Loucy (cell line): Measurements from ENCODE around the gene ESRRA.
A peak's percentile ranks its signal among the peaks of the same experiment; 100 is the strongest.

Experiments
- H2AFZ ChIP-seq: fragments of 200-600 bp; sonication (generic); 2 replicates; pipeline ENCODE4 v1.6.0; 2016; ENCODE audit warnings: antibody characterized with exemption, mild to moderate bottlenecking, low read length, moderate library complexity
- H3F3A ChIP-seq: fragments of 200-600 bp; 2 replicates; pipeline ENCODE4 v1.6.0; 2016; ENCODE audit warnings: antibody characterized with exemption, low read depth, mild to moderate bottlenecking
- H3K27me3 ChIP-seq: fragments of 200-600 bp; sonication (generic); 2 replicates; pipeline ENCODE4 v1.6.1; 2014; ENCODE audit warnings: low read length, mild to moderate bottlenecking; ENCODE audit not compliant: insufficient read depth, poor library complexity, severe bottlenecking
- H3K36me3 ChIP-seq: fragments of 200-600 bp; sonication (generic); 2 replicates; pipeline ENCODE4 v1.6.1; 2016; ENCODE audit warnings: low read length; ENCODE audit not compliant: insufficient read depth
- H3K4me1 ChIP-seq: fragments of 200-600 bp; sonication (generic); 2 replicates; pipeline ENCODE4 v1.5.1; 2014; ENCODE audit warnings: low read length, mild to moderate bottlenecking; ENCODE audit not compliant: insufficient read depth, poor library complexity, severe bottlenecking
- H3K4me2 ChIP-seq: fragments of 200-600 bp; sonication (generic); 2 replicates; pipeline ENCODE4 v1.6.0; 2014; ENCODE audit warnings: antibody characterized with exemption, low read length, low read depth, mild to moderate bottlenecking; ENCODE audit not compliant: poor library complexity, severe bottlenecking
- H3K4me3 ChIP-seq: fragments of 200-600 bp; sonication (generic); 2 replicates; pipeline ENCODE4 v1.5.1; 2014; ENCODE audit warnings: low read length, mild to moderate bottlenecking, mixed read lengths; ENCODE audit not compliant: poor library complexity, severe bottlenecking
- H3K79me2 ChIP-seq: fragments of 200-600 bp; sonication (generic); 2 replicates; pipeline ENCODE4 v1.6.1; 2014; ENCODE audit warnings: low read length; ENCODE audit not compliant: insufficient read depth
- H3K9ac ChIP-seq: fragments of 200-600 bp; sonication (generic); 2 replicates; pipeline ENCODE4 v1.6.0; 2014; ENCODE audit warnings: mild to moderate bottlenecking, low read depth, low read length, moderate library complexity; ENCODE audit not compliant: poor library complexity, severe bottlenecking
- H3K9me2 ChIP-seq: fragments of 200-600 bp; sonication (generic); replicated peaks from 2 replicates; pipeline ENCODE4 v1.6.1; 2016; ENCODE audit warnings: low read depth, low read length, mixed read lengths
- H3K9me3 ChIP-seq: fragments of 200-600 bp; sonication (generic); 2 replicates; pipeline ENCODE4 v1.6.1; 2014; ENCODE audit warnings: mild to moderate bottlenecking, antibody characterized with exemption, low read length, low read depth; ENCODE audit not compliant: insufficient read depth
- H4K20me1 ChIP-seq: fragments of 200-600 bp; sonication (generic); 2 replicates; pipeline ENCODE4 v1.6.0; 2014; ENCODE audit warnings: antibody characterized with exemption, low read length, mild to moderate bottlenecking; ENCODE audit not compliant: insufficient read depth, poor library complexity, severe bottlenecking
- EZH2phosphoT487 ChIP-seq: fragments of 200-600 bp; IDR thresholded peaks from 2 replicates; pipeline ENCODE4 v1.6.1; 2018; ENCODE audit warnings: antibody characterized with exemption, mild to moderate bottlenecking, moderate library complexity, borderline replicate concordance
- TF ChIP-seq, protein P1 (sequence below): fragments of 200-600 bp; sonication (generic); conservative IDR thresholded peaks from 2 replicates; pipeline ENCODE4 v1.5.1; 2014; ENCODE audit warnings: mild to moderate bottlenecking, antibody characterized with exemption, low read length

ESRRA gene

DNA sequence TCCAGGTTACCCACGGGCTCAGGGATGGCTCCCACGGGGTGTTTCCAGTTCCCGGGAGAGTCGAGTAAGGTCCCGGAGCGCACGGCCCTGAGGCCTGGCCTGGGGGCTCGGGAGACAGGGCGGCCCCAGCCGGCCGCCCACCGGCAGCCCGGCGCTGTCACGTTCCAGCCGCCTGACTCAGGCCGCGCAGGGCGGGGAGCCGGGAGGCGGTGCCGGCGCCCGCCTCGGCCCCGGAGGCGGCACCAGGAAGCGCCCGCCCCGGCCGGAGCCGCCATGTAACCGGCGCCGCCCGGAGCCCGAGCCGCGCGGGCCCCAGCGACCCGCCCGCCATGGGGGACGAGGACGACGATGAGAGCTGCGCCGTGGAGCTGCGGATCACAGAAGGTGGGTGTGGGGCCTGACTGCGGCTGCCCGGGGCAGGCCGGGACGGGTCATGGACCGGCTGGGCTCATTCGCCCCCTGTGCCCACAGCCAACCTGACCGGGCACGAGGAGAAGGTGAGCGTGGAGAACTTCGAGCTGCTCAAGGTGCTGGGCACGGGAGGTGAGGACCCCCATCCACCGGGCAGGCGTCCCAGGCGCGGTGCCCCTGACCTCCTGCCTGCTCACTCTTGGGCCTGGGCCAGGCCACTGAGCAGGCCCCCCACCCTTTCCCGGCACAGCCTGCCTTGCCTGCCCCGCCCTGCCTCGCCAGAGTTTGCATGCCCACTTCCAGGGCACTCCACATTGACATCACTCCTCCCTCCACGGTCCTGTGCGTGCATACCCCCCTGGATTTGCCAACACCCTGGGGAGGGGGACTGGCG lies 53.8 kb downstream of the ESRRA start, which contains the start of gene RPS6KA4:
Gene RPS6KA4 (plus strand): TSS at position 256 of the 805 bp plus-strand sequence. CDS start 74 bp downstream, at position 330.
- Histone ChIP-seq H3K9me3 (no peaks in the 10 kb centered on the region), H3K4me1 (peaks cover 29% of the 10 kb centered on the region), H3K79me2 (peaks cover 18% of the 10 kb centered on the region; the same call in 1 of the 2 replicates), H4K20me1 (peaks cover 5% of the 10 kb centered on the region), H3K36me3 (peaks cover 6% of the 10 kb centered on the region; the same call in 1 of the 2 replicates), H3K27me3 (no peaks in the 10 kb centered on the region), H3K4me3 (peak within 1 kb of the TSS; percentile 98), H3K9ac (peak within 1 kb of the TSS; percentile 88), H2AFZ (peak within 1 kb of the TSS; percentile 97), H3K4me2 (peak within 1 kb of the TSS; percentile 96), H3K9me2 (no peaks in the 10 kb centered on the region), H3F3A (no peaks in the 10 kb centered on the region)
- TF ChIP-seq, protein P1, sequence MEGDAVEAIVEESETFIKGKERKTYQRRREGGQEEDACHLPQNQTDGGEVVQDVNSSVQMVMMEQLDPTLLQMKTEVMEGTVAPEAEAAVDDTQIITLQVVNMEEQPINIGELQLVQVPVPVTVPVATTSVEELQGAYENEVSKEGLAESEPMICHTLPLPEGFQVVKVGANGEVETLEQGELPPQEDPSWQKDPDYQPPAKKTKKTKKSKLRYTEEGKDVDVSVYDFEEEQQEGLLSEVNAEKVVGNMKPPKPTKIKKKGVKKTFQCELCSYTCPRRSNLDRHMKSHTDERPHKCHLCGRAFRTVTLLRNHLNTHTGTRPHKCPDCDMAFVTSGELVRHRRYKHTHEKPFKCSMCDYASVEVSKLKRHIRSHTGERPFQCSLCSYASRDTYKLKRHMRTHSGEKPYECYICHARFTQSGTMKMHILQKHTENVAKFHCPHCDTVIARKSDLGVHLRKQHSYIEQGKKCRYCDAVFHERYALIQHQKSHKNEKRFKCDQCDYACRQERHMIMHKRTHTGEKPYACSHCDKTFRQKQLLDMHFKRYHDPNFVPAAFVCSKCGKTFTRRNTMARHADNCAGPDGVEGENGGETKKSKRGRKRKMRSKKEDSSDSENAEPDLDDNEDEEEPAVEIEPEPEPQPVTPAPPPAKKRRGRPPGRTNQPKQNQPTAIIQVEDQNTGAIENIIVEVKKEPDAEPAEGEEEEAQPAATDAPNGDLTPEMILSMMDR: no peak
- TF ChIP-seq EZH2phosphoT487: no peak

DNA sequence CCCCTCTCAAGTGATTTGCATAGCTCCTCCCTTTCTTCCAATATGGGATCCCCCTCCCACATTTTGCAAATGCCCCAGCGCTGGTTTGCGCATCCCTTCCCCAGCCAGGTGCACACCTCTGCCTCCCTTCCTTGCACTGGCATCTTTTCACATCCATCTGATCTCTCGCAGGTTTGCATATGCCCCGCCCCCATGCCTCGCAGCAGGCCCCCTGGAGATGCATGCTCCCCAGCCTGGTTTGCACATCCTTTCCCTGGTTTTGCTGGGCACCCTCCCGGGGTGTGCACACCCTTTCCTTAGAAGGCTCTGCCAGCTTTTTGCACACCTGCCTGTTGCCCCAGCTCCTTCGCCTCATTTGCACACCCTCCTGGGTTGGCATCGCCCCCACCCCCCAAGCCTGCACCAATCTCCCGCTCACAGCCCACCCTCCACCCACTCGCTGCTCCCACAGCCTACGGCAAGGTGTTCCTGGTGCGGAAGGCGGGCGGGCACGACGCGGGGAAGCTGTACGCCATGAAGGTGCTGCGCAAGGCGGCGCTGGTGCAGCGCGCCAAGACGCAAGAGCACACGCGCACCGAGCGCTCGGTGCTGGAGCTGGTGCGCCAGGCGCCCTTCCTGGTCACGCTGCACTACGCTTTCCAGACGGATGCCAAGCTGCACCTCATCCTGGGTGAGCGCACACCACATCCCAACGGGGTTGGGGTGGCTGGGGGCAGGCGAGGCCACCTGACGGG lies 54.6 kb downstream of the ESRRA start:
- no peaks in the 10 kb centered on the region for H3K9me3 ChIP-seq
- peak overlapping the region; percentile 88 for H3K9ac ChIP-seq
- peak overlapping the region; percentile 98 for H3K4me3 ChIP-seq
- peaks cover 29% of the 10 kb centered on the region for H3K4me1 ChIP-seq
- no peaks in the 10 kb centered on the region for H3K9me2 ChIP-seq
- H3K4me2 ChIP-seq: peak overlapping the region; percentile 96
- H4K20me1 ChIP-seq: peaks cover 5% of the 10 kb centered on the region
- TF ChIP-seq, protein P1: no peak
- TF ChIP-seq EZH2phosphoT487: no peak
- H3K27me3 ChIP-seq: no peaks in the 10 kb centered on the region
- H3K36me3 ChIP-seq: peaks cover 6% of the 10 kb centered on the region; the same call in 1 of the 2 replicates
- H3F3A ChIP-seq: no peaks in the 10 kb centered on the region
- H3K79me2 ChIP-seq: peaks cover 18% of the 10 kb centered on the region; the same call in 1 of the 2 replicates
- peak overlapping the region; percentile 97; the same call in 1 of the 2 replicates for H2AFZ ChIP-seq

DNA sequence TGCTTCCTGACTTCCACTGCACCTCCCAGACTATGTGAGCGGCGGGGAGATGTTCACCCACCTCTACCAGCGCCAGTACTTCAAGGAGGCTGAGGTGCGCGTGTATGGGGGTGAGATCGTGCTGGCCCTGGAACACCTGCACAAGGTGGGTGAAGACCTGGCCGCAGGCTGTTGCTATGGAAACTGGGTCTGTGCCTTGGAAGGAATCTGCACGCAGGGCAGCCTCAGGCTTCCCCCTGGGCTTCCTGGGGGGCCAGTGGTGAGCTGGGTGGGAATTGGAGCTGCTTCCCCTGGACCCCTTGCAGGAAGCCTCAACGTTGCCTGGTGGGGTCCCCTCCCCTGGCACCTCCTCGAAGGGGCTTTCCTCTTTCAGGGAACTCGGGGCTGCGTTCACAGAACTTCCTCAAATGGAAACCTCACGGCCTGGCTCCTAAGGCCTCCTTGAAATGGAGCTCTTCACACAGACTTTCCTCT lies 55.2 kb downstream of the ESRRA start:
- Histone ChIP-seq H3F3A (no peaks in the 10 kb centered on the region), H3K9me2 (no peaks in the 10 kb centered on the region), H2AFZ (no peak overlapping the region), H4K20me1 (peaks cover 5% of the 10 kb centered on the region), H3K4me1 (peaks cover 29% of the 10 kb centered on the region), H3K9ac (peak overlapping the region; percentile 88), H3K79me2 (peaks cover 18% of the 10 kb centered on the region; the same call in 1 of the 2 replicates), H3K4me2 (peak overlapping the region; percentile 96), H3K4me3 (peak overlapping the region; percentile 98), H3K9me3 (no peaks in the 10 kb centered on the region), H3K36me3 (peaks cover 10% of the 10 kb centered on the region; the same call in 1 of the 2 replicates), H3K27me3 (no peaks in the 10 kb centered on the region)
- TF ChIP-seq, protein P1: no peak
- TF ChIP-seq EZH2phosphoT487: no peak
